Fibroblast of mammary gland (primary cell): Measurements from ENCODE around the gene PTX3.
A peak's percentile ranks its signal among the peaks of the same experiment; 100 is the strongest.

Experiments used
- DNase-seq: peaks from one replicate; pipeline ENCODE4 v3.0.0-alpha.2; 2010; ENCODE audit warnings: low read depth
- H3K4me3 ChIP-seq: 2 replicates; pipeline ENCODE4 v1.5.1; 2011; ENCODE audit warnings: low read depth, mild to moderate bottlenecking, low read length, moderate library complexity; ENCODE audit not compliant: control insufficient read depth
- CTCF ChIP-seq: conservative IDR thresholded peaks from 2 replicates; pipeline ENCODE4 v1.5.1; 2011; ENCODE audit warnings: low read depth, low read length, inconsistent platforms; ENCODE audit not compliant: control insufficient read depth, insufficient read depth

The PTX3 gene

GRCh38 chr3:157479464-157480243 lies 43.0 kb downstream of the PTX3 start:
- H3K4me3 ChIP-seq, result no peak overlapping the region
- no peak for DNase-seq
- TF ChIP-seq CTCF, result no peak

GRCh38 chr3:157487339-157487738 lies 50.7 kb downstream of the PTX3 start:
- peak; percentile 34 for DNase-seq
- H3K4me3 ChIP-seq, result no peak overlapping the region

GRCh38 chr3:157488144-157488543 lies 51.5 kb downstream of the PTX3 start:
- DNase-seq, result peak; percentile 43
- TF ChIP-seq CTCF, result no peak
- no peak overlapping the region for H3K4me3 ChIP-seq

More at GRCh38 chr3:157487339-157487738, 50.7 kb downstream of the PTX3 start:
- no peak for TF ChIP-seq CTCF

- no peak for TF ChIP-seq CTCF
- DNase-seq, result no peak
- no peak overlapping the region for H3K4me3 ChIP-seq
Observed at GRCh38 chr3:157491136-157491535, 54.5 kb downstream of the PTX3 start.
